Skeletal muscle tissue (tissue), 4 donors: ENCODE results near the gene ZNF512B. TPM values are rescaled to one million over a fixed set of nuclear protein-coding genes. Genes with fewer than 3 reads are reported as not detected.
"Not testable (repeated sequence)": the region's sequence is repeated elsewhere in the genome, so short reads cannot be mapped to it uniquely, and the experiment has no call there.

ENCODE experiments used
- H3K27ac ChIP-seq: one replicate; pipeline ENCODE4 v1.7.0; 2013; ENCODE audit warnings: mild to moderate bottlenecking, low read depth, low read length, inconsistent platforms
- H3K27me3 ChIP-seq, 3 donors: one replicate each; pipeline ENCODE4 v1.7.0; 2013; ENCODE audit warnings: low read length in 3 of 3; ENCODE audit not compliant: control insufficient read depth in 3 of 3, insufficient read depth in 3 of 3
- H3K36me3 ChIP-seq, 3 donors: one replicate each; pipeline ENCODE4 v1.7.0; 2013; ENCODE audit warnings: low read length in 3 of 3; ENCODE audit not compliant: control insufficient read depth in 3 of 3, insufficient read depth in 3 of 3
- H3K4me1 ChIP-seq, 3 donors: one replicate each; pipeline ENCODE4 v1.7.0; 2013; ENCODE audit warnings: low read length in 3 of 3, mild to moderate bottlenecking in 3 of 3; ENCODE audit not compliant: control insufficient read depth in 3 of 3, insufficient read depth in 3 of 3
- H3K4me3 ChIP-seq, 3 donors: one replicate each; pipeline ENCODE4 v1.7.0; 2013; ENCODE audit warnings: low read length in 3 of 3
- H3K9ac ChIP-seq, 3 donors: one replicate each; pipeline ENCODE4 v1.7.0; 2013; ENCODE audit warnings: low read length in 3 of 3, mild to moderate bottlenecking in 3 of 3, moderate library complexity in 2 of 3, low read depth in 1 of 3
- H3K9me3 ChIP-seq, 3 donors: one replicate each; pipeline ENCODE4 v1.7.0; 2013; ENCODE audit warnings: low read length in 3 of 3; ENCODE audit not compliant: control insufficient read depth in 3 of 3
- total RNA-seq: library from RNA; depleted of rRNA; stranded (reverse); fragments of >200 nt; gene quantifications from one replicate; pipeline ENCODE4 v1.2.3, GENCODE V29; 2014
- donor health status: Osteomylitis.

Gene ZNF512B
- total RNA-seq, 1 donor from 2014 or later = 8.9 TPM

GRCh38 chr20:63978319-63979228, 8.8 kb upstream of the ZNF512B start:
- Histone ChIP-seq H3K36me3 (peaks cover under 1 to 6% (median 6%) of the 10 kb centered on the region in 3 donors), H3K9me3 (no peaks in the 10 kb centered on the region), H3K9ac (peak overlapping the region; percentile 32 to 77 (median 66)), H3K4me1 (peaks cover 28 to 42% (median 39%) of the 10 kb centered on the region in 3 donors), H3K27me3 (peaks cover 0 to 33% (median 26%) of the 10 kb centered on the region in 3 donors), H3K27ac (no peak overlapping the region), H3K4me3 (peak overlapping the region; percentile 58 to 65 (median 60))

GRCh38 chr20:63977739-63978276, 8.1 kb upstream of the ZNF512B start:
- H3K27ac ChIP-seq = no peak overlapping the region
- peaks cover 30 to 44% (median 40%) of the 10 kb centered on the region in 3 donors for H3K4me1 ChIP-seq
- H3K9ac ChIP-seq = no peak overlapping the region
- H3K36me3 ChIP-seq = peaks cover 0 to 2% (median under 1%) of the 10 kb centered on the region in 3 donors
- peaks cover 0 to 33% (median 26%) of the 10 kb centered on the region in 3 donors for H3K27me3 ChIP-seq
- H3K4me3 ChIP-seq = no peak overlapping the region
- H3K9me3 ChIP-seq = no peaks in the 10 kb centered on the region

- Histone ChIP-seq H3K4me1 (peaks cover 25 to 43% (median 38%) of the 10 kb centered on the region in 3 donors), H3K27ac (no peak overlapping the region)
These were observed 7.4 kb upstream of the ZNF512B start for GRCh38 chr20:63976980-63977738.

GRCh38 chr20:63976511-63976910, 6.8 kb upstream of the ZNF512B start:
- peaks cover 0 to 33% (median 26%) of the 10 kb centered on the region in 3 donors for H3K27me3 ChIP-seq
- H3K27ac ChIP-seq, H3K4me3 ChIP-seq, H3K9me3 ChIP-seq, H3K36me3 ChIP-seq, H3K9ac ChIP-seq: not testable (repeated sequence)
- peaks cover 19 to 37% (median 35%) of the 10 kb centered on the region in 3 donors for H3K4me1 ChIP-seq

More at GRCh38 chr20:63976980-63977738, 7.4 kb upstream of the ZNF512B start:
- peaks cover 0 to 33% (median 26%) of the 10 kb centered on the region in 3 donors for H3K27me3 ChIP-seq
- no peak overlapping the region for H3K9ac ChIP-seq
- no peaks in the 10 kb centered on the region for H3K36me3 ChIP-seq
- H3K4me3 ChIP-seq = no peak overlapping the region
- H3K9me3 ChIP-seq = no peaks in the 10 kb centered on the region

GRCh38 chr20:63974402-63975200, 4.9 kb upstream of the ZNF512B start:
- Histone ChIP-seq H3K36me3 (no peaks in the 10 kb centered on the region), H3K9me3 (no peaks in the 10 kb centered on the region), H3K9ac (peak overlapping the region in 1 of 3 donors; percentile 79), H3K27ac (no peak overlapping the region), H3K27me3 (peaks cover 0 to 25% (median 17%) of the 10 kb centered on the region in 3 donors), H3K4me3 (no peak overlapping the region), H3K4me1 (peaks cover 14 to 32% (median 26%) of the 10 kb centered on the region in 3 donors)

- no peaks in the 10 kb centered on the region for H3K36me3 ChIP-seq
- peaks cover 0 to 21% (median 16%) of the 10 kb centered on the region in 3 donors for H3K27me3 ChIP-seq
- peaks cover 17 to 32% (median 26%) of the 10 kb centered on the region in 3 donors for H3K4me1 ChIP-seq
- H3K4me3 ChIP-seq = peak overlapping the region; percentile 52 to 70 (median 69)
- no peak overlapping the region for H3K27ac ChIP-seq
- H3K9me3 ChIP-seq = no peaks in the 10 kb centered on the region
- H3K9ac ChIP-seq = peak overlapping the region; percentile 52 to 79 (median 63)
These were observed 4.1 kb upstream of the ZNF512B start for GRCh38 chr20:63973636-63974401.

- Histone ChIP-seq H3K4me1 (peaks cover 22 to 31% (median 30%) of the 10 kb centered on the region in 3 donors), H3K36me3 (peaks cover 0 to 1% (median 1%) of the 10 kb centered on the region in 3 donors), H3K27ac (no peak overlapping the region)
These were observed 3.4 kb upstream of the ZNF512B start for GRCh38 chr20:63973160-63973479.

GRCh38 chr20:63972312-63973159, 2.8 kb upstream of the ZNF512B start:
- peaks cover 22 to 31% (median 30%) of the 10 kb centered on the region in 3 donors for H3K4me1 ChIP-seq
- H3K27me3 ChIP-seq = peaks cover 0 to 9% (median 6%) of the 10 kb centered on the region in 3 donors
- no peaks in the 10 kb centered on the region for H3K9me3 ChIP-seq
- peaks cover 1 to 6% (median 5%) of the 10 kb centered on the region in 3 donors for H3K36me3 ChIP-seq
- no peak overlapping the region for H3K27ac ChIP-seq
- H3K4me3 ChIP-seq = peak overlapping the region in 1 of 3 donors; percentile 49
- no peak overlapping the region for H3K9ac ChIP-seq

More at GRCh38 chr20:63973160-63973479, 3.4 kb upstream of the ZNF512B start:
- Histone ChIP-seq H3K9me3 (no peaks in the 10 kb centered on the region), H3K27me3 (peaks cover 0 to 14% (median 11%) of the 10 kb centered on the region in 3 donors), H3K9ac (no peak overlapping the region), H3K4me3 (no peak overlapping the region)
